Measurements from ENCODE around the gene MRPL45. TPM values are rescaled to one million over a fixed set of nuclear protein-coding genes. Genes with fewer than 3 reads are reported as not detected.

Gene MRPL45
- total and polyA plus RNA-seq, 9 of the 15 experiments (the other 6 are each of a cell fraction or from before 2014, with no cell fraction given), result 48.4 to 228 (median 76.8) TPM

DNA sequence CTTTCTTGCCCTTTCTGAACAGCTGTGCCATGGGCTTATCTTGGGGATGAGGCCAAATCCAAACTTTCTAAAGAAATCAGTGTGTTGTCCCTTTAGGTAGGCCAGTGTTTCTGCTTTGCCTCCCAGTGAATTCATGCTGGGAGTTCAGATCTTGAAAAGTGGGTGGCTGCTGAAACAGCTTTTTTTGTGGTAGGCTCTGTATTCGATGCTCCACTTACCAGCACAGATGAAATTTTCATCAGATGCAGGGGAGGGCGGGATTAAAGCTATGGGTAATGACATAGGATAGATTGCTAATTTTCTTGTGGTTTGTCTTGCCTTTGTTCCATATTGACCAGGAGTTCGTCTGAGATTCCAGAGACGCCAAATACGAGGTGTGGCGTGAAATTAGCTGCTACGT lies 57.5 kb downstream of the MRPL45 start:
- intact Hi-C loops (cut with micrococcal nuclease) (loop anchor here (5.0 kb wide), 1 partner anchor 313 kb away; no protein-coding TSS in a partner anchor), in situ Hi-C loops (cut with MboI) (no loop called here)

DNA sequence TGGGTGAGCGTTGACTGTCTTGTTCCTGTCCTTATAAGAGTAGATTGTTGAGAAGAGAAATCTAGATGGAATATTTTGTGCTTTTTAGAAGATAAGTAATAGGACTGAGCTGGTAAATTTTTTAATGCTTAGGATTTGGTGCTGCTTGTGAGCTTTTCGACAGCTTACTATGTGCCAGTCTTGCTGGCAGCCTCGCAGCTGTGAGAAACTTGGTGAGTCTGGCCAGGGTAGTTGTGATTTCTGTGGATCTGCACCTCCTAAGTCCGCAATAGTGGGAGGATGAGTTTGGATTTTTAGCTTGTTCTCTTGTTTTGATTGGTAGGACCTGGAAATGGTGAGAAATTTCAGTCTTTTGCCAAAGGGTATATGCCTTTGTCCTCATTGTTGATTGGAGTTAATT lies 58.3 kb downstream of the MRPL45 start:
- Histone ChIP-seq H3K27me3 (ENCODE audit: control insufficient read depth in 2 of 2, insufficient read depth in 2 of 2, low read length in 2 of 2) (no peaks in the 10 kb centered on the region), H3K27ac (ENCODE audit: extremely low read depth, low read depth, low read length) (no peak overlapping the region), H3K79me2 (ENCODE audit: control insufficient read depth, insufficient read depth, low read length) (peaks cover 25% of the 10 kb centered on the region), H3K4me2 (ENCODE audit: insufficient read depth, low read length) (no peak overlapping the region), H3K4me3 (no peak overlapping the region), H3K9ac (ENCODE audit: insufficient read depth in 1 of 2, low read depth in 2 of 2, low read length in 2 of 2) (no peak overlapping the region), H3K9me3 (replicated peaks; ENCODE audit: control insufficient read depth, insufficient read depth, low read depth, low read length) (no peaks in the 10 kb centered on the region), H2AFZ (ENCODE audit: low read depth, low read length) (no peak overlapping the region), H3K9me1 (ENCODE audit: control insufficient read depth, insufficient read depth, low read length) (no peaks in the 10 kb centered on the region), H4K20me1 (replicated peaks; ENCODE audit: control insufficient read depth, insufficient read depth, low read length) (peaks cover 9% of the 10 kb centered on the region; the same call in 1 of the 2 replicates), H3K4me1 (replicated peaks in 1 of 2; ENCODE audit: control insufficient read depth in 2 of 2, insufficient read depth in 2 of 2, low read length in 2 of 2) (peaks cover 21 to 22% of the 10 kb centered on the region in 2 experiments; a peak in 4 of 5 replicates), H3K36me3 (ENCODE audit: control insufficient read depth, insufficient read depth, low read length) (no peaks in the 10 kb centered on the region)
- ChIA-PET POLR2A (interaction anchor here (0.6 to 3.5 kb wide), 7 partner anchors 9 to 512 kb away, joined by 3 to 34 read pairs (median 3); no protein-coding TSS in a partner anchor), CTCF (ENCODE audit: low intra/inter-chr PET ratio) (interaction anchor here (0.6 kb wide), 1 partner anchor 121 kb away, joined by 4 read pairs; no protein-coding TSS in a partner anchor)
- BruUV-seq (replicated peaks), result no TSS peak
- in situ Hi-C loops (cut with MboI), result no loop called here
- 90% methylated on average over 4 of the region's 4 CpGs for WGBS (ENCODE audit: insufficient coverage, low coverage, missing lambda C conversion rate)
- DNase-seq (ENCODE audit: extremely low read depth in 1 of 4, low spot score in 3 of 4), result no peak
- no peak for ATAC-seq
- intact Hi-C loops (cut with micrococcal nuclease), result no loop called here
- FAIRE-seq, result no peak
- no peak for TF ChIP-seq ZSCAN32 (CRISPR knock-in tag; IDR thresholded peaks at IDR 0.05)
- TF ChIP-seq ETV1 (tag; conservative IDR thresholded peaks at IDR 0.05; ENCODE audit: low read depth), result no peak
- TF ChIP-seq RBM25 (IDR thresholded peaks at IDR 0.05; ENCODE audit: low read depth, low read length, severe bottlenecking), result peak; percentile 18
- no peak for TF ChIP-seq CBFB (CRISPR knock-in tag; IDR thresholded peaks at IDR 0.05)
- no peak for TF ChIP-seq KDM5B (IDR thresholded peaks at IDR 0.05; ENCODE audit: insufficient replicate concordance, low read depth, low read length)
- TF ChIP-seq, protein P1, sequence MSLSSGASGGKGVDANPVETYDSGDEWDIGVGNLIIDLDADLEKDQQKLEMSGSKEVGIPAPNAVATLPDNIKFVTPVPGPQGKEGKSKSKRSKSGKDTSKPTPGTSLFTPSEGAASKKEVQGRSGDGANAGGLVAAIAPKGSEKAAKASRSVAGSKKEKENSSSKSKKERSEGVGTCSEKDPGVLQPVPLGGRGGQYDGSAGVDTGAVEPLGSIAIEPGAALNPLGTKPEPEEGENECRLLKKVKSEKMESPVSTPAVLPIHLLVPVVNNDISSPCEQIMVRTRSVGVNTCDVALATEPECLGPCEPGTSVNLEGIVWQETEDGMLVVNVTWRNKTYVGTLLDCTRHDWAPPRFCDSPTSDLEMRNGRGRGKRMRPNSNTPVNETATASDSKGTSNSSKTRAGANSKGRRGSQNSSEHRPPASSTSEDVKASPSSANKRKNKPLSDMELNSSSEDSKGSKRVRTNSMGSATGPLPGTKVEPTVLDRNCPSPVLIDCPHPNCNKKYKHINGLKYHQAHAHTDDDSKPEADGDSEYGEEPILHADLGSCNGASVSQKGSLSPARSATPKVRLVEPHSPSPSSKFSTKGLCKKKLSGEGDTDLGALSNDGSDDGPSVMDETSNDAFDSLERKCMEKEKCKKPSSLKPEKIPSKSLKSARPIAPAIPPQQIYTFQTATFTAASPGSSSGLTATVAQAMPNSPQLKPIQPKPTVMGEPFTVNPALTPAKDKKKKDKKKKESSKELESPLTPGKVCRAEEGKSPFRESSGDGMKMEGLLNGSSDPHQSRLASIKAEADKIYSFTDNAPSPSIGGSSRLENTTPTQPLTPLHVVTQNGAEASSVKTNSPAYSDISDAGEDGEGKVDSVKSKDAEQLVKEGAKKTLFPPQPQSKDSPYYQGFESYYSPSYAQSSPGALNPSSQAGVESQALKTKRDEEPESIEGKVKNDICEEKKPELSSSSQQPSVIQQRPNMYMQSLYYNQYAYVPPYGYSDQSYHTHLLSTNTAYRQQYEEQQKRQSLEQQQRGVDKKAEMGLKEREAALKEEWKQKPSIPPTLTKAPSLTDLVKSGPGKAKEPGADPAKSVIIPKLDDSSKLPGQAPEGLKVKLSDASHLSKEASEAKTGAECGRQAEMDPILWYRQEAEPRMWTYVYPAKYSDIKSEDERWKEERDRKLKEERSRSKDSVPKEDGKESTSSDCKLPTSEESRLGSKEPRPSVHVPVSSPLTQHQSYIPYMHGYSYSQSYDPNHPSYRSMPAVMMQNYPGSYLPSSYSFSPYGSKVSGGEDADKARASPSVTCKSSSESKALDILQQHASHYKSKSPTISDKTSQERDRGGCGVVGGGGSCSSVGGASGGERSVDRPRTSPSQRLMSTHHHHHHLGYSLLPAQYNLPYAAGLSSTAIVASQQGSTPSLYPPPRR (CRISPR knock-in tag; IDR thresholded peaks at IDR 0.05; ENCODE audit: borderline replicate concordance), result no peak
- TF ChIP-seq CHCHD3 (CRISPR knock-in tag; IDR thresholded peaks at IDR 0.05), result no peak

More for the DNA sequence above, 57.5 kb downstream of the MRPL45 start:
- Histone ChIP-seq H2AFZ (ENCODE audit: low read depth, low read length) (no peak overlapping the region), H3K9me3 (replicated peaks; ENCODE audit: control insufficient read depth, insufficient read depth, low read depth, low read length) (no peaks in the 10 kb centered on the region), H3K4me1 (replicated peaks in 1 of 2; ENCODE audit: control insufficient read depth in 2 of 2, insufficient read depth in 2 of 2, low read length in 2 of 2) (peaks cover 22 to 23% of the 10 kb centered on the region in 2 experiments; a peak in 4 of 5 replicates), H3K27me3 (ENCODE audit: control insufficient read depth in 2 of 2, insufficient read depth in 2 of 2, low read length in 2 of 2) (no peaks in the 10 kb centered on the region), H3K27ac (ENCODE audit: extremely low read depth, low read depth, low read length) (no peak overlapping the region), H3K36me3 (ENCODE audit: control insufficient read depth, insufficient read depth, low read length) (no peaks in the 10 kb centered on the region), H3K79me2 (ENCODE audit: control insufficient read depth, insufficient read depth, low read length) (peaks cover 25% of the 10 kb centered on the region), H3K4me2 (ENCODE audit: insufficient read depth, low read length) (no peak overlapping the region), H3K9ac (ENCODE audit: insufficient read depth in 1 of 2, low read depth in 2 of 2, low read length in 2 of 2) (no peak overlapping the region), H4K20me1 (replicated peaks; ENCODE audit: control insufficient read depth, insufficient read depth, low read length) (peaks cover 9% of the 10 kb centered on the region; the same call in 1 of the 2 replicates), H3K4me3 (no peak overlapping the region), H3K9me1 (ENCODE audit: control insufficient read depth, insufficient read depth, low read length) (no peaks in the 10 kb centered on the region)
- CTCF ChIA-PET (ENCODE audit: low intra/inter-chr PET ratio), result no interaction called here
- DNase-seq (ENCODE audit: extremely low read depth in 1 of 4, low spot score in 3 of 4) (no peak), FAIRE-seq (no peak), ATAC-seq (no peak)
- TF ChIP-seq DACH1 (IDR thresholded peaks at IDR 0.05; ENCODE audit: partially characterized antibody), result peak; percentile 18
- TF ChIP-seq, protein P2, sequence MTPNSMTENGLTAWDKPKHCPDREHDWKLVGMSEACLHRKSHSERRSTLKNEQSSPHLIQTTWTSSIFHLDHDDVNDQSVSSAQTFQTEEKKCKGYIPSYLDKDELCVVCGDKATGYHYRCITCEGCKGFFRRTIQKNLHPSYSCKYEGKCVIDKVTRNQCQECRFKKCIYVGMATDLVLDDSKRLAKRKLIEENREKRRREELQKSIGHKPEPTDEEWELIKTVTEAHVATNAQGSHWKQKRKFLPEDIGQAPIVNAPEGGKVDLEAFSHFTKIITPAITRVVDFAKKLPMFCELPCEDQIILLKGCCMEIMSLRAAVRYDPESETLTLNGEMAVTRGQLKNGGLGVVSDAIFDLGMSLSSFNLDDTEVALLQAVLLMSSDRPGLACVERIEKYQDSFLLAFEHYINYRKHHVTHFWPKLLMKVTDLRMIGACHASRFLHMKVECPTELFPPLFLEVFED (CRISPR knock-in tag; conservative IDR thresholded peaks at IDR 0.05), result no peak
- WGBS (ENCODE audit: insufficient coverage, low coverage, missing lambda C conversion rate), result 66% methylated on average over 7 of the region's 7 CpGs
- POLR2A ChIA-PET, result interaction anchor here (0.9 to 3.5 kb wide), 7 partner anchors 10 to 60 kb away, joined by 3 to 34 read pairs (median 3); partner anchors contain the start of gene GPR179
- no TSS peak for BruUV-seq (replicated peaks)

All from K562 (cell line).